GM20000 (cell line): ENCODE results near the gene SPAG16.

Experiments
- DNase-seq: peaks from one replicate; pipeline ENCODE4 v3.0.0; 2012; ENCODE audit warnings: low spot score
- TF ChIP-seq, protein P1 (sequence below): IDR thresholded peaks from 2 replicates; pipeline ENCODE4 v1.5.1; 2012; ENCODE audit warnings: mild to moderate bottlenecking, control low read depth; ENCODE audit errors: extremely low read depth, missing control alignments

Gene SPAG16

DNA sequence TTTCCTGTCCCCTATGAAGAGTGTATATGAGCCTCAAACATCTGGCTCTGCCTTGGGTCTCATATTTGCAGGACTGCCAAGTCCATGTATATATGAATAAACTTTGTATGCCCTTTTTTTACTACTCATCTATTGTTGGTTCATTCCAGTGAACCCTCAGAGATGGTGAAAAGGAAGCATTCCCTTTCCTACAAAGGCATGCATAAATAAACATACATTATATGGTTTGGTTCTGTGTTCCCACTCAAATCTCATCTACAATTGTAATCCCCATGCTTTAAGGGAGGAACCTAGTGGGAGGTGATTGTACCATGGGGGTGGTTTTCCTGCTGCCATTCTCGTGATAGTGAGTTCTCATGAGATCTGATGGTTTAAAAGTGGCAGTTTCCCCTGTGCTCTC, 534.2 kb downstream of the SPAG16 start:
- no peak for DNase-seq
- TF ChIP-seq, protein P1, sequence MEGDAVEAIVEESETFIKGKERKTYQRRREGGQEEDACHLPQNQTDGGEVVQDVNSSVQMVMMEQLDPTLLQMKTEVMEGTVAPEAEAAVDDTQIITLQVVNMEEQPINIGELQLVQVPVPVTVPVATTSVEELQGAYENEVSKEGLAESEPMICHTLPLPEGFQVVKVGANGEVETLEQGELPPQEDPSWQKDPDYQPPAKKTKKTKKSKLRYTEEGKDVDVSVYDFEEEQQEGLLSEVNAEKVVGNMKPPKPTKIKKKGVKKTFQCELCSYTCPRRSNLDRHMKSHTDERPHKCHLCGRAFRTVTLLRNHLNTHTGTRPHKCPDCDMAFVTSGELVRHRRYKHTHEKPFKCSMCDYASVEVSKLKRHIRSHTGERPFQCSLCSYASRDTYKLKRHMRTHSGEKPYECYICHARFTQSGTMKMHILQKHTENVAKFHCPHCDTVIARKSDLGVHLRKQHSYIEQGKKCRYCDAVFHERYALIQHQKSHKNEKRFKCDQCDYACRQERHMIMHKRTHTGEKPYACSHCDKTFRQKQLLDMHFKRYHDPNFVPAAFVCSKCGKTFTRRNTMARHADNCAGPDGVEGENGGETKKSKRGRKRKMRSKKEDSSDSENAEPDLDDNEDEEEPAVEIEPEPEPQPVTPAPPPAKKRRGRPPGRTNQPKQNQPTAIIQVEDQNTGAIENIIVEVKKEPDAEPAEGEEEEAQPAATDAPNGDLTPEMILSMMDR: no peak

DNA sequence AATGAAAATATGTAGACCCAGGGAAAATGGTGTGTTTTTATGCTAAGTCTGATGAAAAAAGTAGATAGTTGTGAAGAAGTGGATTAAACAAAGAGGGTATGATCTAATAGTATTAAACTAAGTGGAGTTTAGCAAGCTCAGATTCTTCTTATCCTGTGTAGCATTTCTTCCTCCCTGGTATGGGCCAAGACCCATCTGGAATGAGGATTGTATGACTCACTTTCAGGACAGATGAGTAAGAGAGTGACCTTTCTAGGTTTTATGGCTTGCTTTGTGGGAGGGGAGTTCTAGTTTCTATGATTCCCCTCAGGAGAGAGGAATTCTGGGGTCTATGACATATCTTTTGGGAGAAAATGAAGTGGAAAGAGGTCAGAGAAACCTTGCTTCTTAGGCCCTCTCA, 550.1 kb downstream of the SPAG16 start:
- TF ChIP-seq, protein P1: no peak
- no peak for DNase-seq

DNA sequence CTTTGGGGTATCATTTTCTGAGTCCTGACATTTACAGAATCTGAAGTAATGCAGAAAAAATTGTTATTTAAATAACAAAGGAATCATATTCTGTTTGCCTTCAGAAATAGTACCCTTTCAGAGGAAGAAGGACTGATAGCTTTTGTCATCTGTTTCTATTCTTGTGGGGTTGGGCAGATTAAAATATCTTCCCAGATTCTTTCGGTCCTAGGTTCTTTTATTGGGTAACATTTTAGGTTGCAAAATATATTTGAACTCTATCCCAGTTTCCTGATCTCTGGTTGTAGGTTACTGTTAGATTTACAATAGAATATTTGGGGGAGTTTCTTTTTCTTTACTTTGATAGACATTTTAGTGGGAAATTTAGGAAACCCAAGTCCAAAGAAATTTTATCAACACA, 550.5 kb downstream of the SPAG16 start:
- TF ChIP-seq, protein P1: no peak
- DNase-seq: no peak

DNA sequence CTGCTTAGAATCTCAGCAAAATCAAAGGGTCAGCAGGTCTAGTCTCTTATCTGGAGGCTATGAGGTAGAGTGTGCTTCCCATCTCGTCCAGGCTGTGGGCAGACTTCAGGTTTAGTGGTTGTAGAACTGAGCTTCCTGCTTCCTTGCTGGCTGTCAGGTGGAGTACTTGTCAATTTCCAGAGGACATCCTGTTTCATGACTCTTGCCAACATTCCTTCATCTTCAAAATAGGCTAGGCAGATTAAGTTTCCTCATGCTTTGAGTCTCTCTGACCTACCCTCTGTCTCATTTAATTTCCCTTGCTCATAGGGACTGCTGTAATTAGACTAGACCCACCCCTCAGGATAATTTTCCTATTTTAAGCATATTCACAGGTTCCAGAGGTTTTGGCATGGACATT, 562.6 kb downstream of the SPAG16 start:
- TF ChIP-seq, protein P1: no peak
- DNase-seq: no peak

DNA sequence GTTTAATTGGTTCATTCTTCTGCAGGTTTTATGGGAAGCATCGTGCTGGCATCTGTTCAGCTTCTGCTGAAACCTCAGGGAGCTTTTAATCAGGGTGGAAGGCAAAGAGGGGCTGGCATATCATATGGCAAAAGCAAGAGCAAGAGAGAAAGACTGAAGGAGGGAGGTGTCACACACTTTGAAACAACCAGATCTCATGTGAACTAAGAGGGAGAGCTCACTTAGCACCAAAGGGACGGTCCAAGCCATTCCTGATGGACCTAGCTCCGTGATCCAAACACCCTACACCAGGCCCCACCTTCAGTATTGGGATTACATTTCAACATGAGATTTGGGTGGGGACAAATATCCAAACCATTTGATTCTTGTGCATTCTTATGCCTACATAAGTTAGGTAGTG, 563.1 kb downstream of the SPAG16 start:
- TF ChIP-seq, protein P1: no peak
- no peak for DNase-seq

DNA sequence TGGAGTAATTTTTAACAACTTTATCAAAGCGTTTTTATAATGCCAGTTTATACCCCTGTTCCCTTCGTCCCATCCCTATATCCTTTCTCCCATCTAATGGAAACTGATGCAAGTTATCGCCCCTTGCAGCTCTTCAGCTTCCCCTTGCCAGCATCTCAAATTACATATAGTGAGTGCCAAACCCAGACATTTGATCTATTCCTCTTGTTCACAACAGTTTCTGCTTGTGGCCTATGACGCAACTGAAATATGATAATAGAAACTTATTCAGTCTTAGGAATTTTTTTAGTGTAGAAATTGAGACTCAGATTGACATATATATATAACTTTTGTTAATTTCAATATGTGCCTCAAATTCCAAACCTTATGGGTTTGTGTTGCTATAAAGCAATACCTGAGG, 564.4 kb downstream of the SPAG16 start:
- no peak for DNase-seq
- TF ChIP-seq, protein P1: no peak

DNA sequence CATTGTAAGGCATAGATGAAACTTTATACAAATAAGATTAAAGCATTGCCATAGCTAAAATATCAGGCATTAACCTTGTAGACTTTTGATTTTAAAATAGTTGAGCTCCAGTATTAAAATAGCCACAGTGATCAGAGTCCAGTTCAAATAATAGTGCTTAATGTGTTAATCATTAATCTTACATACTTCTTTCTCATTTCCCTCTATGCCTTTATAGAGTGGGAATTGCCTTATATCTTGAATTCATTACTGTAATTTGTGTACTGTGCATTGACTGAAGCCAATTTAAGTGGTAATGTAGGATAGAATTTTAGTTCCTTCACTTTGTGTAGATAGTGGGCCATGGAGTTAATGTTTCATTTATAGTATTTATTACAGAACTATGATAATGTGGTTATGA, 577.4 kb downstream of the SPAG16 start:
- TF ChIP-seq, protein P1: no peak

More for the DNA sequence above, 577.4 kb downstream of the SPAG16 start:
- DNase-seq: no peak
